ENCODE results near the gene FOSL1.

FOSL1 gene

GRCh38 chr11:65919573-65920371 is 19.6 kb upstream of the FOSL1 start:
- peak; percentile 58 for DNase-seq

- DNase-seq: peak; percentile 100
Measured at GRCh38 chr11:65919141-65919572, 19.0 kb upstream of the FOSL1 start, which contains the start of gene DRAP1. DRAP1 (plus strand) TSS chr11:65919426; CDS start chr11:65919502, 76 bp downstream.

- no peak for DNase-seq
Measured at GRCh38 chr11:65918211-65919140, 18.3 kb upstream of the FOSL1 start, which contains the start of gene C11orf68. C11orf68 (minus strand) TSS chr11:65919062; CDS start chr11:65919031, 31 bp downstream.

- DNase-seq: no peak
Measured at GRCh38 chr11:65917434-65918210, 17.4 kb upstream of the FOSL1 start.

GRCh38 chr11:65917077-65917433 is 16.9 kb upstream of the FOSL1 start:
- no peak for DNase-seq

GRCh38 chr11:65916391-65916790 is 16.2 kb upstream of the FOSL1 start:
- DNase-seq: no peak

GRCh38 chr11:65915821-65916251 is 15.6 kb upstream of the FOSL1 start:
- no peak for DNase-seq

- no peak for DNase-seq
Measured at GRCh38 chr11:65915101-65915820, 15.1 kb upstream of the FOSL1 start.

- no peak for DNase-seq
Measured at GRCh38 chr11:65912845-65913244, 12.7 kb upstream of the FOSL1 start.

GRCh38 chr11:65911682-65912568 is 11.7 kb upstream of the FOSL1 start:
- DNase-seq: no peak

- no peak for DNase-seq
Measured at GRCh38 chr11:65907878-65908277, 7.7 kb upstream of the FOSL1 start.

GRCh38 chr11:65906602-65907001 is 6.4 kb upstream of the FOSL1 start:
- DNase-seq: no peak

GRCh38 chr11:65903715-65904114 is 3.5 kb upstream of the FOSL1 start:
- no peak for DNase-seq

- DNase-seq: no peak
Measured at GRCh38 chr11:65903068-65903481, 2.9 kb upstream of the FOSL1 start.

GRCh38 chr11:65900899-65901180 is 652 bp upstream of the FOSL1 start:
- no peak for DNase-seq

- DNase-seq: peak; percentile 52
Measured at GRCh38 chr11:65899356-65900124, 648 bp downstream of the FOSL1 start.

- DNase-seq: no peak
Measured at GRCh38 chr11:65898656-65899355, 1.4 kb downstream of the FOSL1 start.

GRCh38 chr11:65897020-65897471 is 3.1 kb downstream of the FOSL1 start:
- no peak for DNase-seq
